ENCODE data around the gene TPX2.

TPX2 gene, protein sequence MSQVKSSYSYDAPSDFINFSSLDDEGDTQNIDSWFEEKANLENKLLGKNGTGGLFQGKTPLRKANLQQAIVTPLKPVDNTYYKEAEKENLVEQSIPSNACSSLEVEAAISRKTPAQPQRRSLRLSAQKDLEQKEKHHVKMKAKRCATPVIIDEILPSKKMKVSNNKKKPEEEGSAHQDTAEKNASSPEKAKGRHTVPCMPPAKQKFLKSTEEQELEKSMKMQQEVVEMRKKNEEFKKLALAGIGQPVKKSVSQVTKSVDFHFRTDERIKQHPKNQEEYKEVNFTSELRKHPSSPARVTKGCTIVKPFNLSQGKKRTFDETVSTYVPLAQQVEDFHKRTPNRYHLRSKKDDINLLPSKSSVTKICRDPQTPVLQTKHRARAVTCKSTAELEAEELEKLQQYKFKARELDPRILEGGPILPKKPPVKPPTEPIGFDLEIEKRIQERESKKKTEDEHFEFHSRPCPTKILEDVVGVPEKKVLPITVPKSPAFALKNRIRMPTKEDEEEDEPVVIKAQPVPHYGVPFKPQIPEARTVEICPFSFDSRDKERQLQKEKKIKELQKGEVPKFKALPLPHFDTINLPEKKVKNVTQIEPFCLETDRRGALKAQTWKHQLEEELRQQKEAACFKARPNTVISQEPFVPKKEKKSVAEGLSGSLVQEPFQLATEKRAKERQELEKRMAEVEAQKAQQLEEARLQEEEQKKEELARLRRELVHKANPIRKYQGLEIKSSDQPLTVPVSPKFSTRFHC

DNA sequence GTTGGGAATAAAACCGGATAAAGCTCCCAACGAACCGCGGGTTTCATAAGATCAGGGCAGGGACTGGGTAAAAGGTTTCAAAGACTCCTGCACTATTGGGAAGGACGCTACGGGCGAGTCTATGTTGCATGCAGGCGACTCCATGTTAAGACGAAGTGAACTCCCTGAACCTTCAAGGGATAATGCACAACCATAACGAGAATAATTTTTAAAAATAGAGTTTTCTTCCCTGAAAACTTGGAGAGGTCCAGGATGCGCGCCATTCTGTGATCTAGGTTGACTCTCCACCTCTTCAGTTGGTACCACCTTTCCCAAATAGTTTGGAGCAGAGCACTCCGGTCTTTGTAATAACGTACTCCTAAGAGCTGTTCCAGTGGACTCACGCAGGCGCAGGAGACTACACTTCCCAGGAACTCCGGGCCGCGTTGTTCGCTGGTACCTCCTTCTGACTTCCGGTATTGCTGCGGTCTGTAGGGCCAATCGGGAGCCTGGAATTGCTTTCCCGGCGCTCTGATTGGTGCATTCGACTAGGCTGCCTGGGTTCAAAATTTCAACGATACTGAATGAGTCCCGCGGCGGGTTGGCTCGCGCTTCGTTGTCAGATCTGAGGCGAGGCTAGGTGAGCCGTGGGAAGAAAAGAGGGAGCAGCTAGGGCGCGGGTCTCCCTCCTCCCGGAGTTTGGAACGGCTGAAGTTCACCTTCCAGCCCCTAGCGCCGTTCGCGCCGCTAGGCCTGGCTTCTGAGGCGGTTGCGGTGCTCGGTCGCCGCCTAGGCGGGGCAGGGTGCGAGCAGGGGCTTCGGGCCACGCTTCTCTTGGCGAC, at the start of gene TPX2:
TPX2 (plus strand) TSS at position 562 of the 821 bp plus-strand sequence. CDS start 18,187 bp downstream, outside the sequence.
- peak; percentile 77 to 86 for DNase-seq (ENCODE audit: low read depth in 2 of 2)

DNA sequence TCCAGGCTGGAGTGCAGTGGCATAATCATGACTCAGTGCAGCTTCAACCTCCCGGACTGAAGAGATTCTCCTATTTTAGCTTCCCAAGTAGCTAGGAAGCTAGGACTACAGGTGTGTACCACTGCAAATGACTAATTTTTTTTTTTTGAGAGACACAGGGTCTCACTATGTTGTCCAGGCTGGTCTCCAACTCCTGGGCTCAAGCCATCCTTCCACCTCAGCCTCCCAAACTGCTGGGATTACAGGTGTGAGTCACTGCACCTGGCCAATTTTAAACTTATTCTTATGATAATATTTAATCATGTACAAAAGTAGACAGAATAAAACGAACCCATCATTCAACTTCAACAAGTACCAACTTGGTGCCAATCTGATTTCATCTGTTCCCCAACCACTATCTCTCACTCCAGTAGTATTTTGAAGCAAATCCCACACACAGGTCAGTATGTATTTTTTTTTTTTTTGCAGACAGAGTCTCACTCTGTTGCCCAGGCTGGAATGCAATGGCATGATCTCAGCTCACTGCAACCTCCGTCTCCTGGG, 48.9 kb upstream of the TPX2 start:
- DNase-seq (ENCODE audit: low read depth in 2 of 2) = no peak

DNA sequence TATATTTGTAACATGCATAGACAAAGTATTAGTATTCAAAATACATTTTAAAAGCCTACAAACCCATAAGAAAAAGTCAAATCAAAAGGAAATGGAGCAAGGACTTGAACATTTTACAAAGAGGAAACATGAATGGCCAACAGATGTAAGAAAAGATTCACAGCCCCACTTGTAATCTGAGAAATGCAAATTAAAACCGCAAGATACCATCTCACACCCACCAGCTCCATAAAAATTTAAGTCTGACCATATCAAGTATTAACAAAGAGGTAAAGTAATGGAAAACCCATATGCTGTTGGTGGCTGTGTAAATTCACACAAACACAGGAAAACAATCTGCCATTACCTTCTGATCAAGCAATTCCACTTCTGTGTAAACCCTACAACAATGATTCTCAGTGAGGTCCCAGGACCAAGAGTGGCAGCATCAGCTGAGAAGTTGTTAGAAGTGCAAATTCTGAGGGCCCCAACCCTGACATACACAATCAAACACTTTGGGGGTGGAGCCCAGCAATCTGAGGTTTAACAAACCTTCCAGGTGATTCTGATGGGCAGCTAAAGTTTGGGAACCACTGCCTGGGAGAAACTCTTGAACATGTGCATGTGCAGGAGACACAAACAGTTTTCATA, 47.3 kb upstream of the TPX2 start:
- no peak for DNase-seq (ENCODE audit: low read depth in 2 of 2)

DNA sequence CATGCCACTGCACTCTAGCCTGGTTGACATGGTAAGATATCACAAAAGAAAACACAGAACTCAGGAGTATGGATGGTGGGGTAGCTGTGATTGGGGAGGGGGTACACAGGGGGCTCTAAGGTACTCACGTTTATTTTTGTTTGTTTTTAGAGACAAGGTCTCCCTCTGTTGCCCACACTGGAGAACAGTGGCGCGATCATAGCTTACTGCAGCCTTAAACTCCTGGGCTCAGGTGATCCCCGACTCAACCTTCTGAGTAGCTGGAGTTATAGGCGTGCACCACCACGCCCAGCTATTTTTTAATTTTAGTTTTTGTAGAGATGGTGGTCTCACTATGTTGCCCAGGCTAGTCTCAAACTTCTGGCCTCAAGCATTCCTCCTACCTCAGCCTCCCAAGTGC, 45.7 kb upstream of the TPX2 start:
- no peak for DNase-seq (ENCODE audit: low read depth in 2 of 2)

DNA sequence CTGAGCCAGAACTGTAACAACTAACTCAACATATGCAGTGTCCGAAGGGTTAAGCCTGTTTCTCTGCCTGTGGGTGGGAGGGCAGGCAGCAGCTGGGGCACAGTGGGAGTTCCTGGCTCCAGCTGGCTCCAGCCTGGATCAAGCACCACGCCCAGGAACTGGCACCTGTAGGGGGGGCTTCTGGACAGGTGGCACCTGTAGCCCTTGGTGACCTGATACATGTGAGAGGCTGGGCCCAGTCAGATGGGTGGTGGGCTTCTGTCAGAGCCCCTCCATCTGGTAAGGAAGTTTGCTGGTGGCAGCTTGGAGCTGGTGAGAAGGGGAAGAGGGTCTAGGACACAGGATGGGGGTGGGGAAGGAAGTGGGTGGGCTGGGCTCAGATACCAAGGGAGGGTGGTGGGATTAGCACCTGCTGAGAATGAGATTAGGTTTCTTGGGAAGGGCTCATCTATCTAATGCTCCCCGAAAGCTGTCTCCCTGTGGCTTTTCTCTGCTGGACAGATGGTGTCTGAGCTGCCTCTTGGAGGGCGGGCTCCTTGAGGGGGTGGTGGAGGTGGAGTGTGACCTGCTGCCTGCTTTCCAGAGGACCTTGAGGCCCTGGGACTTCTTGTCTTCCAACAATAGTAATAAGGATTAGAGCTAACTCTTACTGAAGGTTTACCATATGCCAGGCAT, 45.0 kb upstream of the TPX2 start:
- no peak for DNase-seq (ENCODE audit: low read depth in 2 of 2)

DNA sequence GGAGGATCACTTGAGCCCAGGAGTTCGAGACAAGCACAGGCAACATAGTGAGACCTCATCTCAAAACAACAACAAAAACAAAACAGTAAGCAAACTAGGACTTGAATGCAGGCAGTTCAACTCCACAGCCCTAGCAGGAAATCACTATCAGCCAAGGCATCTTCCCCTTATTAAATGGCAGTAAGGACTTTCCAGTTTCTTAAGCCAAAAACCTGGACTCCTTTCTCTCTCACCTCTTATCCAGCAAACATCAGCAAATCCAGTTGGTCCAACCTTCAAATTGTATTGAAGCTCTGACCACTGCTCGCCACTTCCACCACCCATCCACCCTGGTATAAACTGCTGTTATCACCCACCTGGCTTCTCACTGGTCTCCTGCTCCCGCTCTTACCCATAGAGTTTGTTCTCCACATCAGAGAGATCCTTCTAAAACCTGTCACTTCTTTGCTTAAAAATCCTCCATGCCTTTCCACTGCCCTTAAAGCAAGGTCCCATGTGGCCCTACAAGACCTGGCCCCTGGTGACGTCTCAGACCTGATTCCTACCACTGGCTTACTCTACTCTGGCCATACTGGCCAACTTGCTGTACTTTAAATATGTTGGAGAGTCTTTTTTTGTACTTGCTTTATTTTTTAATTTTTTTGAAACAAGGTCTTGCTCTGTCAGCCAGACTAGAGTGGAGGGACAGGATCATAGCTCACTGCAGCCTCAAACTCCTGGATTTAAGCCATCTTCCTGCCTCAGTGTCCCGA, 44.1 kb upstream of the TPX2 start:
- DNase-seq (ENCODE audit: low read depth in 2 of 2) = no peak

DNA sequence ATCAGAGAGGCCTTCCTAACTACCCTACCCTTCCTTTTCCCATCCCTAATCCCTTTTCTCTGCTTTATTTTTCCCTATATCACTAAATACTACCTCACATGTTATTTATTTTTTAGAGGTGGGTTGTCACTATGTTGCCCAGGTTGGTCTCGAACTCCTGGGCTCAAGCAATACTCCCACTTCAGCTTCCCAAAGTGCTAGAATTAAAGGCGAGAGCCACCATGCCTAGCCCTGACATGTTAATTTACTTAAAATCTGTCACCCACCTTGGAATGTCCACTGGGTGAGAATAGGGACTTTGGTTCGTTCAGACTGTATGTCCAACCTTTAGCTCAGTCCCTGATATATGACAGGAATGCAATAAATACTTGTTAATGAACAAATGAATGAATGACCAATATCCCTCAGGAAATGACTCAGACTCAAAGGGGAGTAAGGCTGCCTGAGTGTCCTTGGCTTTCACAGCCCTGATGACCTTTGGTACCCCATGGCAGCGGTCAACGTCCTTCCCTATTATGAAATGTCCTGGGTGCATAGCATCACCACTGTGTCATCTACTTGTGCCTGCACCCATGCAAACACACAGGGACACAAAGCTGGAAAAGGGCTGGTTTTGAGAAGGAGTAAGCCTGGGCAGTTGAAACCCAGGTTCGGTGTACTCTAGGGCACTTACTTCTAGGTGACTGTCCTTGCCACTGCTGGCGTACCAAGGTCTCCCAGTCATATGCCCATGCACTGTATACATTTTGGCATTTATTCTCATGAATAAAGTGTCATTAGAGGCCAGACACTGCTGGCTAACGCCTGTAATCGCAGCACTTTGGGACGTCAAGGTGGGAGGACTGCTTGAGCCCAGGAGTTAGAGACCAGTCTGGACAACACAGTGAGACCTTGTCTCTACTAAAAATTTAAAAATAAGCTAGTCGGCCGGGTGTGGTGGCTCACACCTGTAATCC, 43.0 kb upstream of the TPX2 start:
- DNase-seq (ENCODE audit: low read depth in 2 of 2) = no peak

DNA sequence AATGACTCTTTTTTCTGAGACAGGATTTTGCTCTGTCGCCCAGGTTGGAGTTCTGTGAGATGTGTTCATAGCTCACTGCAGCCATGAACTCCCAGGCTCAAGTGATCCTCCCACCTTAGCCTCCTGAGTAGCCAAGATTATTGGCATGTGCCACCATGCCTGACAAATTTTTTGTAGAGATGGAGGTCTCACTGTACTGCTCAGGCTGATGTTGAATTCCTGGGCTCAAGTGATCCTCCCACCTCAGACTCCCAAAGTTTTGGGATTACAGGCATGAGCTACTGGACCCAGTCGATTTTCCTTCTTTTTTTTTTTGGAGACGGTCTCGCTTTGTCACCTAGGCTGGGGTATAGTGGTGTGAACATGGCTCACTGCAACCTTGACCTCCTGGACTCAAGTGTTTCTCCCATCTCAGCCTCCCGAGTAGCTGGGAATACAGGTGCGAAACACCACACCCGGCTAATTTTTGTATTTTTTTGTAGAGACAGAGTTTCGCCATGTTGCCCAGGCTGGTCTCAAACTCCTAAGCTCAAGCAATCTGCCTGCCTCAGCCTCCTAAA, 40.8 kb upstream of the TPX2 start:
- no peak for DNase-seq (ENCODE audit: low read depth in 2 of 2)

DNA sequence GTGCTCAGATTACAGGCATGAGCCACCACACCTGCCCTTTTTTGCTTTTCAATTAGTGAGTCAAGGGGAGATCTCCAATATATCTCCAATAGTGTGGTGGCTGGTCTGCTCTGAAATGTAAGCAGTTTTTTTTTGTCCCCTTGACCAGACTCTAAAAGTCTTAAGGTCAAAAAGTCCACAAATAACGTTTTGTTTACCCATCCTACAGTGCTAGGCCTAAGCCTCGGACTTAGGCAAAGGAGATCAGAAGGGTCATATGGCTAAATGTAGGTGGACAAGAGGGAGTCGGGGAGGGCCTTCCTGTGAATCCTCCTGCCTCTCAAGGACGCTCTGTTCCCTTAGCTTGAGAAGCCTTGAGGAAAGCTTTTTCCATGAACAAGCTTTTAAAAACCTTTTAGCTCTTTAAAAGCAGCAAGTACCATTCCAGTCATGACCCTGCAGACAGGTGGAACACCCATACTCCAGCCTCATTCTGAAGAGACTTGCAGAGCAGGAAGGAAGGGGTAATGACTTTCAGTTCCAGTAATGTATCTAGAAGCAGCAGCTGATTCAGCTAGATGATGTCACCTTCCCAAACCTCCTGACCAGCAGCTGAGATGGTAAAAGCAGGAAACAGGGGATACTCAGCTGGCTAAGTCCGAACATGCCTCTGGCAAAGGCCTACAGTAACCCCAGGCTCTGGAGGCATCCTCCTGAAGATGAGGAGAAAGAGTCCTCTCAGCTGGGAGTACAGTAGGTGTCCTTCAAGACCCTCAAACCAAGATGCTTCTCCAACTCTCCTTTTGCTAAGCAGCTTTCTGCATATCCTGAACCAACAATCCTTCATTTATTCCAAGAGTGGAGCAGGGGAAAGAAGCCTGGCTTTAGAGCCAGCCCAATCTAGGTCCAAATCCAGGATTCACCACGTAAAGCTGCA, 40.0 kb upstream of the TPX2 start:
- DNase-seq (ENCODE audit: low read depth in 2 of 2) = no peak

DNA sequence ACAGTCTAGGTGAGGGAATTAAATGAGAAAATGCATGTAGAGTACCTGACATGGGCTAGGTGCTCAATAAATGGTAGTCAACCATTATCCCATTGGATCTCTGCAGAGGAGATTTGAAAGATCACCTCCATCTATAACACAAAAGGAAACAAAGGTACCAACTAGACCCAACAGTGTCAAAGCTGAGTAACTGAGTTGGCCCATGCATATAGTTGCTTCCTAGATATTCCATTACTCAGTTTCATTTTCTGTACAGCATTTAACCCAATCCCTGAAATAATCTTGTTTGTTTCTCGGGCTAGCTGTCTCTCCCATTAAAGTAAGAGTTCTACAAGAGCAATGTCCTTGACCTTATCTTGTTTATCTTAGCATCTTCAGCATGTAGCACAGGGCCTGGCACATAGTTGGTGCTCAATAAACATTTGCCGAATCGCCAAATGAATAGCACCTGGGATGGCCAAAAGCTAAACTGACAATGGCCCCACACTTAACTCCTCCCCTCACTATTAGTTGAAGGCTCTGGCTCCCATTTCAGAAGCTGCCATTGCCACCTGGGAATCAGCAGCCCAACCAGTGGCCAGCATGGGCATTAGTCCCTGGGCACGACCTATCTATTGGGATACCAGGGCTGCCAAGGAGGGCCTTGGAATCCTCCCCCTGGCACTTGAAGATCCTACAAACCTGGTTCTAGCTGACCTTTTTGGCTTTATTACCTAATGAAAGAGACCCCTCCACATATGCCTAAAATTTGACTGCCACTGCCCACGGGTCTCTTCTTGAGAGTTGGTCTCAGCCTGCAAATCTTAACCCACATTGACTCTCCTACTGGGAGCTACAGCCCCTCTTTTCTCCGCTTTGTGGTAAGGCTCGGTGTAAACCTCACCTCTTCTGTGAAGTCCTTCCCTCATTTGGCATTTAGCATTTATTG, 39.0 kb upstream of the TPX2 start:
- DNase-seq (ENCODE audit: low read depth in 2 of 2) = no peak

DNA sequence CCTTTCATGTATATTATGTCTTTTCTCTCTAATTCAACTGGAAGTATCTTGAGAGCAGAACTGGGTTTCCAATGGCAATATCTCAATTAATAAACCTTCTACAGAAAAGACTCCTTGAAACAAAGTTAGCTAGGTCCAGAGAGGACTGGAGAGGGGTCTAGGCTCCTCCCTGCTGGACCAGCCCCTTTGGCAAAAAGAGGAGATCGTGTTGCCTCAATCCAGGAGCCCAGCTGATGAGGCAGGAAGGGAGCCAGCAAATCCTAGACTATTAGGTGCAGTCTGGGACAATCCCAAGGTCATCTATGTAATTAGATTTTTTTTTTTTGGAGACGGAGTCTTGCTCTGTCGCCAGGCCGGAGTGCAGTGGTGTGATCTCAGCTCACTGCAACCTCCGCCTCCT, 38.3 kb upstream of the TPX2 start:
- no peak for DNase-seq (ENCODE audit: low read depth in 2 of 2)

DNA sequence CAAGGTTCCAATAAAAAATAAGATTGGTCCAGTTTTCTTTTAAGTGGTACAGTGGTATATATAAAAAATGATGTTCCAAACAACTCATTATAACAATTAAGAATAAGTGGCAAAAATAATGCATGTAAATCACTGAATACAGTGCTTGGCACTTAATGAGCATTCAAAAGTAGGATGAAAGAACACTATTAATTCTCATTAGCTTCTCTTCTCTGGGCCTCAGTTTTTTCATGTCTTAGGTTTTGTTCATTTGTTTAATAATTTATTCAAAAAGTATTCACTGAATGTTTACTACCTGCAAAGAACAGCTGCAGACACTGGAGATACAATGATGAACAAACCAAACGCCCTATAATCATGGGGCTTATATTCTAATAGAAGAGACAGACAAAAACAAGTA, 37.5 kb upstream of the TPX2 start:
- no peak for DNase-seq (ENCODE audit: low read depth in 2 of 2)

DNA sequence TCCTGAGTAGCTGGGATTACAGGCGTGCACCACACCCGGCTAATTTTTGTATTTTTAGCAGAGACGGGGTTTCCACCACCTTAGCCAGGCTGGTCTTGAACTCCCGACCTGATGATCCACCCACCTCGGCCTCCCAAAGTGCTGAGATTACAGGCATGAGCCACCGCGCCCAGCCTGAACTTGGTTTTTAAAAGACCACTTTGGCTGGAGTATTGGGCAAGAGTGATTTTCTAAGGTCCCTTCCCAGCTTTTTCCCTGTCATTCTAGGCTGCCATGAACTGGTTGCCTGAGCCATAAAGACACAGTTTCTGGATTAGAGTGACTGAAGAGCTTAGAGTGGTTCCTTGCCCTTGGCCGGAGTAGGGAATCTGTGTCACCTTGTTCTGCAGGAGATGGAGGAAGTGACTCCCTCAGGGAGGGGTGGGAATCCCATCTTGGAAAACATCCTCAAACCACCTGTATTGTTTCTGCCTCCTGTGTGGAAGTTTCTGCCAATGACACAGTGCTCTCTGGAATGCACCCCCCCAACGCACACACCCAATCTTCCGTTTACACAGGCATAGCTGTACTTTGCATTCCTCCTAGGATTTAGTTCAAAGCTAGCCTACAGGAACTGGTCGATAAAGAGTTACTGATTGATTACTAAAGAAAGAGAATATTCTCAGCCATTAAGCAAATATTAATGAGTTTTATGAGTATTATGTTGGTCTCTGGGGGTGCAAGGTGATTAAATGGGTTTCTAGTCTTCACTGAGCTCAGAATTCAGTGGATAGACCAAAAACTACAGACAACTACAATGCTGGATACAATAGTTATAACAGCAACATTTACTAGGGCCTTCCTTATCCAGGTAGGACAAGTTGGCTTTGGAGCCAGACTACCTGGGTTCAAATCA, 34.6 kb upstream of the TPX2 start:
- no peak for DNase-seq (ENCODE audit: low read depth in 2 of 2)

DNA sequence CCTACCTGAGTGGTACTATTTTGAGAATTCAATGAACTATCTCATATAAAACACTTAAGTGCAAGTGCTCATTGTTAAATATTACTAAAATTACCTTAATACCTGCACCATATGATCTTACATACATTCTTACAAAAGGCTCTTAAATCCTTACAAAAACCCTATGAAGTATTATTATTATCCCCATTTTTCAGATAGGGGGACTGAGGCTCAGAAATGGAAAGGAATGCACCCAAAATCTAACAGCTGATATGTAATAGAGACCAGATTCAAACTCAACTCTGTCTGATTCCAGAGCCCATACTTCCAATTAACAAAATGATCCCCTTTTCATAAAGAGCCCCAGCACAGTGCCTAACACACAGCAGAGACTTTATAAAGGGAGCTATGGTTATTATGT, 33.9 kb upstream of the TPX2 start:
- DNase-seq (ENCODE audit: low read depth in 2 of 2) = no peak

Data from stimulated activated CD4-positive, alpha-beta T cell treated with anti-CD3 and anti-CD28 coated beads, Interleukin-4, amount 100 ng/mL, for 48 hours (primary cell).